ENCODE data around the gene MPV17L2.

- TF ChIP-seq TSHZ2 (CRISPR knock-in tag; IDR thresholded peaks at IDR 0.05) (no peak), CSDC2 (CRISPR knock-in tag; IDR thresholded peaks at IDR 0.05) (no peak), ZFP30 (CRISPR knock-in tag; IDR thresholded peaks at IDR 0.05) (no peak), TCF4 (CRISPR knock-in tag; IDR thresholded peaks at IDR 0.05; ENCODE audit: borderline replicate concordance) (no peak), PATZ1 (CRISPR knock-in tag; IDR thresholded peaks at IDR 0.05; ENCODE audit: borderline replicate concordance) (no peak), POU6F1 (CRISPR knock-in tag; IDR thresholded peaks at IDR 0.05; ENCODE audit: borderline replicate concordance, low read depth) (no peak), OSR1 (CRISPR knock-in tag; IDR thresholded peaks at IDR 0.05) (no peak), ZC3H10 (CRISPR knock-in tag; IDR thresholded peaks at IDR 0.05) (no peak), SNAI2 (CRISPR knock-in tag; IDR thresholded peaks at IDR 0.05) (no peak), ZFP3 (CRISPR knock-in tag; IDR thresholded peaks at IDR 0.05) (no peak)
These were observed 21.3 kb upstream of the MPV17L2 start for GRCh38 chr19:18171605-18172327.
